Activated CD4-positive, alpha-beta T cell treated with anti-CD3 and anti-CD28 coated beads, Interleukin-2, amount 10 ng/mL, durations not matched to agents 24 days and 14 days (primary cell): ENCODE data around the gene TBC1D20. TPM values are rescaled to one million over a fixed set of nuclear protein-coding genes. Genes with fewer than 3 reads are reported as not detected.

ENCODE experiments used
- DNase-seq: peaks from one replicate; pipeline ENCODE4 v3.0.0; 2022
- H3K27ac Mint-ChIP-seq: one replicate; pipeline ENCODE4 v1.8.0; 2022; ENCODE audit warnings: mild to moderate bottlenecking, mixed read lengths
- H3K27me3 Mint-ChIP-seq: one replicate; pipeline ENCODE4 v1.8.0; 2022; ENCODE audit warnings: mixed read lengths
- H3K36me3 Mint-ChIP-seq: one replicate; pipeline ENCODE4 v1.8.0; 2022; ENCODE audit warnings: low read depth, mild to moderate bottlenecking, mixed read lengths
- H3K4me1 Mint-ChIP-seq: one replicate; pipeline ENCODE4 v1.8.0; 2021; ENCODE audit warnings: mixed read lengths
- H3K4me3 Mint-ChIP-seq: one replicate; pipeline ENCODE4 v1.8.0; 2022; ENCODE audit warnings: mild to moderate bottlenecking, moderate library complexity, mixed read lengths
- H3K9me3 Mint-ChIP-seq: one replicate; pipeline ENCODE4 v1.8.0; 2021; ENCODE audit warnings: mixed read lengths
- intact Hi-C: fragments of 100-400 bp; cut with micrococcal nuclease; formaldehyde crosslinking; loops from one replicate; pipeline ENCODE4 v1.15.1; 2023
- total RNA-seq: library from RNA; stranded (reverse); gene quantifications from 2 replicates; pipeline ENCODE4 v1.2.3, GENCODE V29; 2022

TBC1D20 gene
- total RNA-seq, 1 donor from 2014 or later, result 35.4 TPM

- no peak for DNase-seq
- Mint-ChIP-seq H3K4me3 (no peak overlapping the region), H3K27ac (no peak overlapping the region), H3K9me3 (peaks cover 4% of the 10 kb centered on the region), H3K4me1 (peaks cover 58% of the 10 kb centered on the region), H3K27me3 (no peaks in the 10 kb centered on the region), H3K36me3 (peaks cover 66% of the 10 kb centered on the region)
- intact Hi-C loops, result no loop called here
Measured at GRCh38 chr20:412081-412480, 50.3 kb downstream of the TBC1D20 start.

GRCh38 chr20:409697-410559 is 52.4 kb downstream of the TBC1D20 start:
- Mint-ChIP-seq H3K9me3 (peaks cover 4% of the 10 kb centered on the region), H3K4me1 (peaks cover 53% of the 10 kb centered on the region), H3K36me3 (peaks cover 51% of the 10 kb centered on the region), H3K4me3 (peak overlapping the region; percentile 99), H3K27ac (peak overlapping the region; percentile 89), H3K27me3 (no peaks in the 10 kb centered on the region)
- DNase-seq, result no peak
- intact Hi-C loops, result loop anchor here (1.0 to 5.0 kb wide), 5 partner anchors 27 to 132 kb away; partner anchors contain the start of genes CSNK2A1, TBC1D20 and ZCCHC3

- Mint-ChIP-seq H3K27me3 (no peaks in the 10 kb centered on the region), H3K9me3 (peaks cover 4% of the 10 kb centered on the region), H3K4me1 (peaks cover 49% of the 10 kb centered on the region), H3K36me3 (peaks cover 49% of the 10 kb centered on the region), H3K4me3 (peak overlapping the region; percentile 99), H3K27ac (peak overlapping the region; percentile 89)
- DNase-seq, result peak; percentile 80
- intact Hi-C loops, result loop anchor here (1.0 to 5.0 kb wide), 6 partner anchors 24 to 133 kb away; partner anchors contain the start of genes CSNK2A1, TBC1D20 and ZCCHC3
Measured at GRCh38 chr20:408843-409696, 53.3 kb downstream of the TBC1D20 start.

DNA sequence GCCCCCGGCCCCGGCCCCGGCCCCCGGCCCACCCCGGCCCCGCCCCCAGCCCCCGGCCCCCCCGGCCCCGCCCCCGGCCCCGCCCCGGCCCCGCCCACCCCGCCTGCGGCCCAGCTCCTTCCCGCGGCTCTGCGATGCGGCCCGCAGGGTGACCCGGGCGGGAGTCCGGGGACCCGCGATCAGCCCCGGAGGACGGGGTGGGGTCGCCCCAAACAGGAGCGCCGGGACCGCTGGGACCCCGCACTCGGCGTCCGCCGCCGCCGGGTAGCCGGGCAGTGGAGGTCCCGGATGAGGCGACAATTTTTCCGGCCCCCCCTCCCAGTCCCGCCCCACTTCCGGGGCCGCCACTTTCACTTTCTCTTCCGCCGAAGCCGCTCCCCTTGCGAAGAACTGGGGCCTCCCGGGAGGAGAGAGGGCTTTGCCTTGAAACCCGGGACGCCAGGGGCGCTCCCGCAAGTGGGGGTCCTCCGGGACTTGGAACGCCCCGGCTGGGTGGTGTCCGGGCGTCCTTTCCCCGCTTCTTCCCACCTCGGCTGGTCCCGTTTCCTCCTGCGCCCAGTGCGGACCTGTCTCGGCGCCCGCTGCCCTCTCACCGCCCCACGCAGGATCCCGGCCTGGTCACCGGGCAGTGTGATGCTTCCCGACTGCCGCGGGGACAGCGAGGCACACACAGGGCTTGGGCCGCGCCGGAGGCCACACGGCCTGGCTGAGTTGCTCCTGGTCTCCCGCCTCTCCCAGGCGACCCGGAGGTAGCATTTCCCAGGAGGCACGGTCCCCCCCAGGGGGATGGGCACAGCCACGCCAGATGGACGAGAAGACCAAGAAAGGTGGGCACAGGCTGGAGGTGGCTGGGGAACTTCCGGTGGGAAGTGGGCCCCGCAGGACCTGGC is 54.1 kb downstream of the TBC1D20 start, which contains the start of gene RBCK1:
TSS of gene RBCK1 (plus strand) at position 347 of the 890 bp plus-strand sequence. CDS start at position 806, 459 bp downstream.
- peaks cover 4% of the 10 kb centered on the region for H3K9me3 Mint-ChIP-seq
- DNase-seq, result peak; percentile 97
- peak within 1 kb of the TSS; percentile 89 for H3K27ac Mint-ChIP-seq
- H3K36me3 Mint-ChIP-seq, result peaks cover 47% of the 10 kb centered on the region
- no peaks in the 10 kb centered on the region for H3K27me3 Mint-ChIP-seq
- H3K4me1 Mint-ChIP-seq, result peaks cover 45% of the 10 kb centered on the region
- H3K4me3 Mint-ChIP-seq, result peak within 1 kb of the TSS; percentile 99
- intact Hi-C loops, result loop anchor here (1.0 to 5.0 kb wide), 5 partner anchors 25 to 134 kb away; partner anchors contain the start of genes CSNK2A1, TBC1D20 and ZCCHC3

DNA sequence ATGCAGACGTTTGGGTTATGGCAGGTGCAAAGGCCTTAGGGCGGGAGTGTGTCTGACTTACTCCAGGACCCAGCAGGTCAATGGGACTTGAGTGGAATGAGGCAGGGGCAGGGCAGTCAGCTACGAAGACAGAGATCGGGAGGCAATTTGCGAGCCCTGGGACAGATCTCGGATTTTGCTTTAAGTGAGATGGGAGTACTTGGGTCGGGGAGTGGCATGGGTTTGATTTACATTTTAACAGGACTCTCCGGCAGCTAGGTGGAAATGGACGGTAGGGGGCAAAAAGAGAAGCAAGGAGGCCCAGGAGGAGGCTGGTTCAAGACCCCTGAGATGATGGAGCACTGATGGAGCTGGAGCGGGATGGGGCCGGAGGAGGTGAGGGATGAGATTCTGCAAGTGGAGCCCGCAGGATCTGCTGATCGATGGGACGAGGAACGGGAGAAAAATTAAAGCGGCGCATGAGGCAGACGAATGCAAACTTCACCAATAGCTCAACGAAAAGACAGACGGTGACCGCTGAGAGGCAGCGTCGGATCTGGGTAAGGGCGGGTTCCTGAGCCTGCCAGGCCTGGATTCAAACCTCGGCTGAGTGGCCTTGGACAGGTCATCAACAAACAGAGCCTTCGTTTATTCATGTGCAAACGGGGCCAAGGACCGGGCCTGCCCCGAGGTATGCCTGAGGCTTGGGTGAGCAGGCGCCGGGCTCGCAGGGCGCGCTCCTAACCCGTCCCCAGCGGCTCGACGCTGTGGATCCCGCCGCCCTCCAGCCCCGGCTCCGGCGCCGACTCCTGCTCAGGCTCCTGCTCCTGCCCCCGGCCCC is 55.0 kb downstream of the TBC1D20 start:
- H3K27ac Mint-ChIP-seq, result peak overlapping the region; percentile 89
- peaks cover 45% of the 10 kb centered on the region for H3K4me1 Mint-ChIP-seq
- H3K27me3 Mint-ChIP-seq, result no peaks in the 10 kb centered on the region
- peaks cover 4% of the 10 kb centered on the region for H3K9me3 Mint-ChIP-seq
- peaks cover 41% of the 10 kb centered on the region for H3K36me3 Mint-ChIP-seq
- intact Hi-C loops, result loop anchor here (5.0 kb wide), 1 partner anchor 135 kb away; the partner anchor contains the start of gene CSNK2A1
- DNase-seq, result peak; percentile 91
- H3K4me3 Mint-ChIP-seq, result peak overlapping the region; percentile 82

GRCh38 chr20:406200-407132 is 55.9 kb downstream of the TBC1D20 start:
- peaks cover 45% of the 10 kb centered on the region for H3K4me1 Mint-ChIP-seq
- H3K9me3 Mint-ChIP-seq, result no peaks in the 10 kb centered on the region
- no peak for DNase-seq
- peak overlapping the region; percentile 89 for H3K27ac Mint-ChIP-seq
- peak overlapping the region; percentile 82 for H3K4me3 Mint-ChIP-seq
- intact Hi-C loops, result loop anchor here (5.0 kb wide), 1 partner anchor 136 kb away; the partner anchor contains the start of gene CSNK2A1
- peaks cover 34% of the 10 kb centered on the region for H3K36me3 Mint-ChIP-seq
- no peaks in the 10 kb centered on the region for H3K27me3 Mint-ChIP-seq

- intact Hi-C loops, result loop anchor here (5.0 kb wide), 1 partner anchor 52 kb away; no protein-coding TSS in a partner anchor
- H3K27me3 Mint-ChIP-seq, result no peaks in the 10 kb centered on the region
- H3K9me3 Mint-ChIP-seq, result no peaks in the 10 kb centered on the region
- H3K36me3 Mint-ChIP-seq, result peaks cover 12% of the 10 kb centered on the region
- H3K4me1 Mint-ChIP-seq, result peaks cover 37% of the 10 kb centered on the region
- DNase-seq, result no peak
- H3K4me3 Mint-ChIP-seq, result no peak overlapping the region
- H3K27ac Mint-ChIP-seq, result no peak overlapping the region
Measured at GRCh38 chr20:404088-404487, 58.2 kb downstream of the TBC1D20 start.

DNA sequence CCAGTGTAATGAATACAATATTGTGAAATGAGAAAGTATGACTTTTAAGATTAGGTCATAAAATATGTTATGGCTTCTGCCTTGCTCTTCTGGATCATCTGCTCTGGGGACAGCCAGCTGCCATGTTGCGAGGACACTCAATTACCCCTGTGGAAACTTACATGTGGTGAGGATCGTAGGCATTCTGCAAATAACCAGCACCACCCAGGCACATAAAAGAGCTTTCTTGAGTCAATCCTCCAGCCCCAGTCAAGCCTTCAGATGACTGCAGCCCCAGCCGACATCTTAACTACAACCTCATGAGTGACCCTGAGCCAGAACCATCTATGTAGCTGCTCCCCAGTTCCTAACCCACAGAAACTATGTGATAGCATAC is 58.8 kb downstream of the TBC1D20 start:
- no peaks in the 10 kb centered on the region for H3K27me3 Mint-ChIP-seq
- no peak for DNase-seq
- peaks cover 9% of the 10 kb centered on the region for H3K36me3 Mint-ChIP-seq
- no peaks in the 10 kb centered on the region for H3K9me3 Mint-ChIP-seq
- intact Hi-C loops, result loop anchor here (5.0 kb wide), 1 partner anchor 51 kb away; no protein-coding TSS in a partner anchor
- H3K4me1 Mint-ChIP-seq, result peaks cover 36% of the 10 kb centered on the region
- no peak overlapping the region for H3K4me3 Mint-ChIP-seq
- H3K27ac Mint-ChIP-seq, result no peak overlapping the region

- Mint-ChIP-seq H3K9me3 (no peaks in the 10 kb centered on the region), H3K27ac (peak overlapping the region; percentile 69), H3K27me3 (no peaks in the 10 kb centered on the region), H3K4me1 (peaks cover 36% of the 10 kb centered on the region), H3K4me3 (no peak overlapping the region), H3K36me3 (peaks cover 12% of the 10 kb centered on the region)
- intact Hi-C loops, result loop anchor here (5.0 kb wide), 1 partner anchor 51 kb away; no protein-coding TSS in a partner anchor
- DNase-seq, result no peak
Measured at GRCh38 chr20:402898-403581, 59.3 kb downstream of the TBC1D20 start.

- no peak for DNase-seq
- Mint-ChIP-seq H3K36me3 (peaks cover 13% of the 10 kb centered on the region), H3K27ac (peak overlapping the region; percentile 69), H3K4me3 (no peak overlapping the region), H3K9me3 (no peaks in the 10 kb centered on the region), H3K27me3 (no peaks in the 10 kb centered on the region), H3K4me1 (peaks cover 36% of the 10 kb centered on the region)
- intact Hi-C loops, result loop anchor here (5.0 kb wide), 1 partner anchor 50 kb away; no protein-coding TSS in a partner anchor
Measured at GRCh38 chr20:402496-402885, 59.8 kb downstream of the TBC1D20 start.
